Neural progenitor cell (in vitro differentiated cells): ENCODE results near the gene DAPL1. TPM values are rescaled to one million over a fixed set of nuclear protein-coding genes. Genes with fewer than 3 reads are reported as not detected.

ENCODE experiments used
- DNase-seq: peaks from one replicate; pipeline ENCODE4 v3.0.0-alpha.2; 2016; ENCODE audit warnings: low spot score
- H2AFZ ChIP-seq: fragments of 200-600 bp; sonication (generic); replicated peaks from 2 replicates; pipeline ENCODE4 v1.6.1; 2016; ENCODE audit warnings: antibody characterized with exemption
- H3F3A ChIP-seq: fragments of 200-600 bp; sonication (generic); 2 replicates; pipeline ENCODE4 v1.6.1; 2016; ENCODE audit warnings: antibody characterized with exemption, low read depth
- H3K27ac ChIP-seq: fragments of 200-600 bp; sonication (generic); 2 replicates; pipeline ENCODE4 v1.5.1; 2016; ENCODE audit warnings: mild to moderate bottlenecking
- H3K27me3 ChIP-seq: fragments of 200-600 bp; sonication (generic); 2 replicates; pipeline ENCODE4 v1.6.1; 2016; ENCODE audit warnings: mild to moderate bottlenecking, moderate library complexity
- H3K36me3 ChIP-seq: fragments of 200-600 bp; sonication (generic); 2 replicates; pipeline ENCODE4 v1.5.1; 2016
- H3K4me1 ChIP-seq: fragments of 200-600 bp; sonication (generic); 2 replicates; pipeline ENCODE4 v1.6.1; 2016; ENCODE audit warnings: mixed run types
- H3K4me2 ChIP-seq: fragments of 200-600 bp; sonication (generic); 2 replicates; pipeline ENCODE4 v1.6.1; 2016
- H3K4me3 ChIP-seq: fragments of 200-600 bp; sonication (generic); 2 replicates; pipeline ENCODE4 v1.5.1; 2016
- H3K79me2 ChIP-seq: fragments of 200-600 bp; sonication (generic); 2 replicates; pipeline ENCODE4 v1.6.1; 2016; ENCODE audit warnings: low read depth
- H3K9ac ChIP-seq: fragments of 200-600 bp; sonication (generic); 2 replicates; pipeline ENCODE4 v1.6.1; 2016
- H3K9me3 ChIP-seq: fragments of 200-600 bp; sonication (generic); 2 replicates; pipeline ENCODE4 v1.5.1; 2016; ENCODE audit warnings: low read depth
- H4K20me1 ChIP-seq: fragments of 200-600 bp; sonication (generic); 2 replicates; pipeline ENCODE4 v1.6.1; 2016; ENCODE audit warnings: low read depth
- H3K27ac Mint-ChIP-seq: 3 replicates; pipeline ENCODE4 v1.8.0; 2021; ENCODE audit warnings: mixed read lengths
- H3K27me3 Mint-ChIP-seq: 2 replicates; pipeline ENCODE4 v1.8.0; 2022; ENCODE audit warnings: low read depth, mild to moderate bottlenecking, inconsistent platforms, moderate library complexity, mixed read lengths; ENCODE audit not compliant: insufficient read depth
- H3K36me3 Mint-ChIP-seq: 3 replicates; pipeline ENCODE4 v1.8.0; 2021; ENCODE audit warnings: mixed read lengths
- H3K4me1 Mint-ChIP-seq: 3 replicates; pipeline ENCODE4 v1.8.0; 2021; ENCODE audit warnings: mixed read lengths
- H3K4me3 Mint-ChIP-seq: 3 replicates; pipeline ENCODE4 v1.8.0; 2021; ENCODE audit warnings: mild to moderate bottlenecking, moderate library complexity, mixed read lengths
- H3K9me3 Mint-ChIP-seq: 3 replicates; pipeline ENCODE4 v1.8.0; 2020; ENCODE audit warnings: mixed read lengths
- CTCF ChIP-seq: fragments of 200-600 bp; sonication (generic); IDR thresholded peaks from 2 replicates; pipeline ENCODE4 v1.5.1; 2017; ENCODE audit warnings: antibody characterized with exemption, mild to moderate bottlenecking
- EZH2 ChIP-seq: fragments of 200-600 bp; sonication (generic); IDR thresholded peaks from 2 replicates; pipeline ENCODE4 v1.6.1; 2017; ENCODE audit warnings: antibody characterized with exemption, mild to moderate bottlenecking, moderate library complexity
- EZH2phosphoT487 ChIP-seq: fragments of 200-600 bp; sonication (generic); IDR thresholded peaks from 2 replicates; pipeline ENCODE4 v1.6.1; 2017; ENCODE audit warnings: antibody characterized with exemption
- total RNA-seq: library from RNA; depleted of rRNA; stranded (reverse); fragments of >200 nt; gene quantifications from 2 replicates; pipeline ENCODE4 v1.2.3, GENCODE V29; 2015; ENCODE audit warnings: low replicate concordance

The DAPL1 gene, protein sequence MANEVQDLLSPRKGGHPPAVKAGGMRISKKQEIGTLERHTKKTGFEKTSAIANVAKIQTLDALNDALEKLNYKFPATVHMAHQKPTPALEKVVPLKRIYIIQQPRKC
- total RNA-seq, result not detected in 2 replicates

GRCh38 chr2:158795195-158795924, at the start of gene DAPL1:
TSS of gene DAPL1 (plus strand) at chr2:158795317. CDS start at chr2:158795373, 56 bp downstream.
- Histone ChIP-seq H3F3A (no peaks in the 10 kb centered on the region), H3K4me1 (peaks cover 38% of the 10 kb centered on the region), H2AFZ (peak within 1 kb of the TSS; percentile 7), H3K27me3 (no peaks in the 10 kb centered on the region), H3K4me2 (peak within 1 kb of the TSS; percentile 64), H3K9ac (no peak within 1 kb of the TSS), H4K20me1 (no peaks in the 10 kb centered on the region), H3K79me2 (no peaks in the 10 kb centered on the region), H3K4me3 (peak within 1 kb of the TSS; percentile 16), H3K36me3 (no peaks in the 10 kb centered on the region), H3K27ac (no peak within 1 kb of the TSS), H3K9me3 (no peaks in the 10 kb centered on the region)
- peaks cover 27% of the 10 kb centered on the region for H3K4me1 Mint-ChIP-seq
- no peak for TF ChIP-seq CTCF
- no peak for TF ChIP-seq EZH2
- TF ChIP-seq EZH2phosphoT487, result no peak
- H3K36me3 Mint-ChIP-seq, result no peaks in the 10 kb centered on the region
- H3K9me3 Mint-ChIP-seq, result no peaks in the 10 kb centered on the region
- H3K4me3 Mint-ChIP-seq, result no peak within 1 kb of the TSS
- peak; percentile 24 for DNase-seq
- H3K27me3 Mint-ChIP-seq, result peaks cover 3% of the 10 kb centered on the region
- no peak within 1 kb of the TSS for H3K27ac Mint-ChIP-seq

GRCh38 chr2:158745866-158746382, 49.2 kb upstream of the DAPL1 start:
- Mint-ChIP-seq H3K4me1 (peaks cover 47% of the 10 kb centered on the region), H3K4me3 (peak overlapping the region; percentile 81), H3K9me3 (no peaks in the 10 kb centered on the region), H3K36me3 (no peaks in the 10 kb centered on the region), H3K27ac (no peak overlapping the region), H3K27me3 (peaks cover 12% of the 10 kb centered on the region)
- Histone ChIP-seq H3K79me2 (no peaks in the 10 kb centered on the region), H3K4me2 (peak overlapping the region; percentile 76), H3K4me3 (no peak overlapping the region), H3K4me1 (peaks cover 6% of the 10 kb centered on the region), H3K36me3 (no peaks in the 10 kb centered on the region), H3K9ac (no peak overlapping the region), H2AFZ (peak overlapping the region; percentile 83), H3K9me3 (no peaks in the 10 kb centered on the region), H4K20me1 (no peaks in the 10 kb centered on the region), H3K27me3 (peaks cover 79% of the 10 kb centered on the region), H3K27ac (no peak overlapping the region), H3F3A (peaks cover 17% of the 10 kb centered on the region)
- TF ChIP-seq EZH2 (no peak), CTCF (no peak)
- DNase-seq, result no peak

DNA sequence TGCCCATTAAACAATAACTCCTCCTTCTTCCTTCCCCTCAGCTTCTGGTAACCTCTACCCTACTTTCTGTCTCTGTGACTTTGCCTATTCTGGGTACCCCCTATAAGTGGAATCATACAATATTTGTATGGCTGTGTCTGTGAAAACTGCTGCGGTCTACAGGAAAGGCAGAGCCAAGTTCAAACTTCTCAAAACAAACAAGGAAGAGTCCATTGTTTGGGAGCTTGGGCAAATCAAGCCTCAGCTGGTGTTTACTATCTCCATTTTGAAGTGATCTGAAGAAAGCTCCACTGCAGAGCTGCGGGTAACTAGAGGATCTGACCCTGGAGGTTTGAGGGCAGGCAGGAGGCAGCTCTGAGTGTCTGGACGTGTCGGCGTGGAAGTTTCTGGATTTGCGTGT, 48.6 kb upstream of the DAPL1 start:
- no peaks in the 10 kb centered on the region for H3K9me3 ChIP-seq
- peaks cover 73% of the 10 kb centered on the region for H3K27me3 ChIP-seq
- Mint-ChIP-seq H3K36me3 (no peaks in the 10 kb centered on the region), H3K4me1 (peaks cover 50% of the 10 kb centered on the region), H3K27ac (no peak overlapping the region), H3K9me3 (no peaks in the 10 kb centered on the region), H3K4me3 (no peak overlapping the region), H3K27me3 (peaks cover 16% of the 10 kb centered on the region)
- no peak for TF ChIP-seq CTCF
- TF ChIP-seq EZH2phosphoT487, result no peak
- TF ChIP-seq EZH2, result no peak
- H3K4me1 ChIP-seq, result peaks cover 6% of the 10 kb centered on the region
- no peak overlapping the region for H3K4me3 ChIP-seq
- DNase-seq, result no peak
- no peaks in the 10 kb centered on the region for H3K36me3 ChIP-seq
- no peak overlapping the region for H3K27ac ChIP-seq
- no peaks in the 10 kb centered on the region for H4K20me1 ChIP-seq
- H3K9ac ChIP-seq, result no peak overlapping the region
- no peak overlapping the region for H2AFZ ChIP-seq
- H3F3A ChIP-seq, result peaks cover 17% of the 10 kb centered on the region
- no peak overlapping the region for H3K4me2 ChIP-seq
- no peaks in the 10 kb centered on the region for H3K79me2 ChIP-seq
